Keratinocyte (primary cell): ENCODE results near the gene PIK3AP1.

Source experiments
- CTCF ChIP-seq, 3 experiments: IDR thresholded peaks in 1 of 3; conservative IDR thresholded peaks in 1 of 3; optimal IDR thresholded peaks in 1 of 3; 2 replicates in 2 of 3; 3 replicates in 1 of 3; pipeline versions ENCODE3 to v1.5.1; 2011; ENCODE audit warnings: low read length in 3 of 3, mild to moderate bottlenecking in 3 of 3, moderate library complexity in 2 of 3, control low read depth in 1 of 3, inconsistent platforms in 1 of 3; ENCODE audit not compliant: insufficient read depth in 2 of 3; ENCODE audit errors: extremely low read depth in 1 of 3
- EZH2 ChIP-seq: IDR thresholded peaks from one replicate; pipeline ENCODE4 v1.6.1; 2012; ENCODE audit warnings: inconsistent platforms, mild to moderate bottlenecking, low read length, moderate library complexity

GRCh38 chr10:96556003-96556402 lies 164.3 kb downstream of the PIK3AP1 start:
- TF ChIP-seq CTCF (optimal IDR thresholded peaks at IDR 0.05 in 1 of 3, IDR thresholded peaks at IDR 0.05 in 1 of 3, conservative IDR thresholded peaks at IDR 0.05 in 1 of 3; ENCODE audit: extremely low read depth in 1 of 3, insufficient read depth in 2 of 3, low read length in 3 of 3) = peak in 1 of 3 experiments; percentile 10
- no peak for TF ChIP-seq EZH2
